HTR-8/SVneo (cell line): Measurements from ENCODE around the gene NEO1.
"Not testable (repeated sequence)": the region's sequence is repeated elsewhere in the genome, so short reads cannot be mapped to it uniquely, and the experiment has no call there.

Source experiments
- DNase-seq: peaks from one replicate; pipeline ENCODE4 v3.0.0; 2011; ENCODE audit warnings: low spot score, mixed read lengths; ENCODE audit not compliant: insufficient read length
- FAIRE-seq: peaks from 2 replicates; lab custom pipeline; 2011; peaks lifted over from hg19 to GRCh38; lab: Jason Lieb, UNC

NEO1 gene

DNA sequence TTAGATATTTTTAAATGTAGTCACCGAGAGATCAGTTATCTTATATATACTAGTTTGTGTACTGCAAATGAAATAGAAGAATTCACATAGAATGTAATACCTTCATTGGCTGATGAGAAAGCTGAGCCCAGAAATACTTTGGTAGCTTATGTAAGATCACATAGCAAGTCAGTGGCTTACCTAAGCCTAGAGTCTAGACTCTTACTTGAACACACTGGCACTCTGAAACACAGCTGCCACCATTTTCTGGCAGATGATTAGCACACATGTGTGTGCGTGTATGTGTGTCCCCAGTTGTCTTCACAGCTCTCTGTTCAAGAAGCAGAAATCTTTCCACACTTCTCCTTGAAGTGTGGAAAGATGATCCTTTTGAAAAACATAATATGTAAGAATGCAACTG lies 124.3 kb downstream of the NEO1 start:
- DNase-seq (no peak), FAIRE-seq (no peak)

DNA sequence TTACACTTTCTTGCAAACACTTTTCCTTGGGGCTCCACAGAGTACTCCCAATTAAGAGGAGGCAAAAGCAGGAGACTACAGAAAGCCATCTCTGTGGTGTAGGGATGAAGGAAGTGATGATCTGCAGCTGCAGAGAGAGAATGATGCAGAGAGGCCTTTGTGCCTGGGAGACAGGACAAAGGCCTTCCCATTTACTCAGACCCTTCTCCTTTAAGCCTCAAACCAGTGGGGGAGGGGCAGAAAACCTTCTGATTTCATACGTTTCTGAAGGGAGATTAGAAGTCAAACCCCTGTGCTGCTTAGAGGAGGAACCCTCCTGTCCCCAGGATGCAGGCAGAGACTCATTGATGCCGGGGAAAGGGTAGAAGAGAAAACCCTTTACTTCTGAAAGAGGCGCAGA lies 130.8 kb downstream of the NEO1 start:
- DNase-seq (no peak), FAIRE-seq (peak; percentile 13)

DNA sequence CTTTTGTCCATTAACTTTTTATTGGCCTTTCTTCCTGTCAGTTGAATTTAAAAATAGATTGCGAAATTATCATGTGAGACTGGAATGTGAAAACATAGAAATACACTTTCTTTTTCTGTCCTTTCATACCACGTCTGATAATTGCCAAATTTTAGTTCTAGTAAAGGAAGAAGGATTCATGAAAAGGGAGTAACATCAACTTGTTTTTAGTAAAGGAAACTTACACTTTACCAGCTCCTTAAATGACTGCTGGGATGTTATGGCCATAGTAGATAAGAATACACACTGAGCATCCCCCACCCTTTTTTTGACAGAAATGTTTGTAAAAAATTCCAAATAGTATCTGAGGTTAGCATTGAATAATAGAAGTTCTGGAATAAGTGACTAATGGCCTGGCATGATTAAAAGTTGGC lies 137.9 kb downstream of the NEO1 start:
- FAIRE-seq (peak; percentile 58), DNase-seq (no peak)

GRCh38 chr15:73195166-73195565 lies 142.9 kb downstream of the NEO1 start:
- peak; percentile 44 for FAIRE-seq
- no peak for DNase-seq

DNA sequence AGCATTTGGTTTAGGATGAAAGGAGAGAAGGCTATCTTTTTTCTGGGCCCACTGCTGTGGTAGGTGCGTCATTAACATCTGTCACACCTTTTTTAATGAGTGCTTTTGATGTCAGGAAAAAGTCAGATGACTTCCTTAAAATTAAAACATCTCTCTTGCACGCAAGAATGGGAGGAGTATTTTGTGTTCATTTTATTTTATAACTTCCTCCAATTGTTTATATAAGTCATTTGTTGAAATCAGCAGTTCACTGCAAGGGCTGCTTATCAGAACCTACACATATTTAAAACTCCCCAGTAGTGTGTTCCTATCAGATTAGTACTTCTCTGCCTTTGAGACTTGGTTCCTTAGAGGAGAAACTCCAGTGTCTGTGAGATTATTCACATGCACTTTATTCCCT lies 143.8 kb downstream of the NEO1 start:
- no peak for DNase-seq

DNA sequence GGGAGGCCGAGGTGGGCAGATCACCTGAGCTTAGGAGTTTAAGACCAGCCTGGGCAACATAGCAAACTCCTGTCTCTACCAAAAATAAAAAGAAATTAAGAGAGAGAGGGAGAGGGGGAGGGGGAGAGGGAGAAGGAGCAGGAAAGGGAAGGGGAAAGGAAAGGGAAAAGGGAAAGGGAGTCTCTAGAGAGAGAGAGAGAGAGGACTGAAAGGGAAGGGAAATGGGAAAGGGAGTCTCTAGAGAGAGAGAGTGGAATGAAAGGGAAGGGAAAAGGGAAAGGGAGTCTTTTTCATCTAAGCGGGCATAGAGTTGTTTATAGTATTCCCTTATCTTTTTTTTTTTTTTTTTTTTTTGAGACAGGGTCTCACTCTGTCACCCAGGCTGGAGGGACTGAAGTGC lies 148.1 kb downstream of the NEO1 start:
- no peak for FAIRE-seq
- no peak for DNase-seq

More for the DNA sequence above, 143.8 kb downstream of the NEO1 start:
- no peak for FAIRE-seq

GRCh38 chr15:73210630-73211029 lies 158.4 kb downstream of the NEO1 start:
- FAIRE-seq (no peak), DNase-seq (no peak)

DNA sequence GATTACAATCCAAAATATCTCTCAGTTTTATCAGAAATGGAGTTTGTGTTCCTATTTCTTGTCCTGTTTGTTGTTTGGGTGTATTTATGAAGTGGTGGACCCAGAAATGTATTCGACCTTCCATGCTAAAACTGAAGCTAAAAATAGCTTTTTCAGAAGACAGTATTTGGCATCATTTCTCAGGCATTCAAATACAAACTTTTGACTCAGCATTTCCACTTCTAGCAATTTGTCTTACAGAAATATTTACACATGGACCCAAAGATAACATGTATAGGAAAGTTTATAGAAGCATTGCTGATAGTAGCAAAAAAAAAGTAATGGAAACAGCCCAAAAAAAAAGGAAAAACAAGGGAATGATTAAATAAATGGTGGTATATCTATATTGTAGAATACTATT lies 160.2 kb downstream of the NEO1 start:
- FAIRE-seq (no peak), DNase-seq (no peak)

- FAIRE-seq, DNase-seq: not testable (repeated sequence)
Measured at GRCh38 chr15:73221450-73221849, 169.2 kb downstream of the NEO1 start.

GRCh38 chr15:73225358-73226015 lies 173.2 kb downstream of the NEO1 start:
- FAIRE-seq, result no peak
- DNase-seq, result no peak

GRCh38 chr15:73226093-73226814 lies 174.0 kb downstream of the NEO1 start:
- FAIRE-seq (peak; percentile 23), DNase-seq (no peak)

- FAIRE-seq, result peak; percentile 28
- no peak for DNase-seq
Measured at GRCh38 chr15:73227433-73228056, 175.3 kb downstream of the NEO1 start.

DNA sequence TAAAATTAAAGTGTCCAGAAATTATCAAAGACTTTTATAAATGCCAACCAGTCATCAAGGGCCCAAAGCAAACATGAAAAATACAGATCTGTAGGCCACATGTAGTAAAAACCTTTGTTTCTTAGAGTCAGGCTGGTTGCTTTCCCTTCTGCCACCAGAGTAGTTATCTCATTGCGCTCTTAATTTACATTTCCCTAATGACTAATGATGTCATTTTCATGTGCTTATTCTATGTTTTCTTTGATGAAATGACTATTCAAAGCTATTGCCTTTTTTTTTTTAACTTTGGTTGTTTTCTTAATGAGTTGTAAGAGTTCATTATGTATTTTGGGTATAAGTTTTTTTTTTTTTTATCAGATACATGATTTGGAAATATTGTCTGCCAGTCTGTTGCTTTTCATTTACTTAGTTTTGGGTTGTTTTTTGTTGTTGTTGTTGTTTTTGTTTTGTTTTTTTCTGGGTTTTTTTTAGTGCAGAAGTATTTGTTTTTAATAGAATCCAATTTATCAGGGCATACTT lies 175.9 kb downstream of the NEO1 start:
- no peak for DNase-seq
- FAIRE-seq, result no peak

- no peak for DNase-seq
- FAIRE-seq, result peak; percentile 44
Measured at GRCh38 chr15:73231661-73232419, 179.6 kb downstream of the NEO1 start.

- no peak for DNase-seq
- FAIRE-seq, result peak; percentile 91
Measured at GRCh38 chr15:73232776-73233175, 180.5 kb downstream of the NEO1 start.

GRCh38 chr15:73233623-73234022 lies 181.4 kb downstream of the NEO1 start:
- DNase-seq (no peak), FAIRE-seq (peak; percentile 79)

DNA sequence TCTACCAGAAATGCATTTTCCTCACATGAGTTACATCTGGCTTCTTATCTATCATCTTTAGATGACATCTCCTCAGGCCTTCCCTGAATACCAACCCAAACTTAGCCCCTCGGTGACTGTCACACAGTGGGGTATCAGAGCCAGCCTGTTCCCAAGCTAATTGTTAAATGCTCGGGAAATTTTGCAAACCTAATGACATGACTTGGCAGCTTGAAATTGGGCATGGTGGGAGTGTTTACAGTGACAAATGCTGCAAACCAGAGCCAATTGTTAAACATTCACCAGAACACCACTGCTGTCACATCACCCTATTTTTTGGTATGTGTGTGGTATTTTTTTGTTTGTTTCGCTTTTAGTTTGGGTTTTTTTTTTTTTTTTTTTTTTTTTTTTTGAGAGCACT lies 185.6 kb downstream of the NEO1 start:
- no peak for DNase-seq
- FAIRE-seq, result no peak

GRCh38 chr15:73239564-73240215 lies 187.4 kb downstream of the NEO1 start:
- DNase-seq (no peak), FAIRE-seq (peak; percentile 99)

DNA sequence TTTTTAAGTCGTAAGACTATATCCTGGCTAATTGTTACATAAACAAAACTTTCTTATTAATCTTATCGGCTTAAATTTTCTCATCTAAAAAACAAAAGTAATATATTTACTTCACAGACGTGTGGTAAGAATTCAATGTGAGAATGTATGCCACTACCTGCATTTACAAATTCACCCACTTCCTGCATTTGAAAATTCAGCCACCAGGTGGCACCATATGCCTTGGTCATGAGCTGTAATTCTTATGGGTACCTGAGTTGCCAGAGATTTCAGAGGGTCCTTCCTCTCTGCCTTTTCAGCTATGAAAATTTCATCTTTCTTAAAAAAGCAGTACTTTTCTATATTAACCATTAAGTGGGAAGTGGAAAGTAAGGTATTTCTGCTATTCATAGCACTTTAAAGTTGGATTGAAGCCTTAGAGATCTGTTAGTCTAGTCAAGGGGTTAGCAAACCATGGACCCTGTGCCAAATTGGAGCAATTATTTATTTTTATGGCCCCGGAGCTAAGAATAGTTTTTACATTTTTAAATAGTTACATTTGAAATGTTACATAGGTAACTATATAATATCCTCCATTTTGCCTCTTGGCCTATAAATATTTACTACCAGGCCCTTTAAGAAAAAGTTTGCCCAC lies 188.7 kb downstream of the NEO1 start:
- DNase-seq (peak; percentile 82), FAIRE-seq (peak; percentile 81)
